Vagina (tissue), 2 donors: Measurements from ENCODE around the gene IQCM. TPM values are rescaled to one million over a fixed set of nuclear protein-coding genes. Genes with fewer than 3 reads are reported as not detected.
"Not testable (repeated sequence)": the region's sequence is repeated elsewhere in the genome, so short reads cannot be mapped to it uniquely, and the experiment has no call there.

Experiments used
- DNase-seq, 2 donors: peaks; one replicate each; pipeline ENCODE4 v3.0.0-alpha.2; 2017; ENCODE audit errors: extremely low spot score in 2 of 2
- H3K27ac ChIP-seq: fragments of 200-600 bp; sonication (generic); one replicate; pipeline ENCODE4 v1.5.1; 2019
- H3K27me3 ChIP-seq: fragments of 200-600 bp; sonication (generic); one replicate; pipeline ENCODE4 v1.5.1; 2019
- H3K36me3 ChIP-seq, 2 donors: fragments of 200-600 bp; sonication (generic); one replicate each; pipeline ENCODE4 v1.5.1; 2017 to 2019
- H3K4me1 ChIP-seq: fragments of 200-600 bp; sonication (generic); one replicate; pipeline ENCODE4 v1.5.1; 2019
- H3K4me3 ChIP-seq, 2 donors: fragments of 200-600 bp; sonication (generic); 1 replicate in 1 of 2; 2 replicates in 1 of 2; pipeline ENCODE4 v1.5.1; 2016 to 2019
- H3K9me3 ChIP-seq: fragments of 200-600 bp; sonication (generic); one replicate; pipeline ENCODE4 v1.5.1; 2019
- POLR2A ChIP-seq, 2 donors: fragments of 450-650 bp; IDR thresholded peaks; one replicate each; pipeline ENCODE4 v1.6.1; 2017; ENCODE audit warnings: antibody characterized with exemption in 2 of 2, mild to moderate bottlenecking in 2 of 2, moderate library complexity in 2 of 2
- POLR2AphosphoS5 ChIP-seq, 2 donors: sonication (generic); formaldehyde crosslinking; IDR thresholded peaks; one replicate each; pipeline ENCODE4 v1.9.0; 2017; ENCODE audit warnings: antibody characterized with exemption in 2 of 2, mild to moderate bottlenecking in 2 of 2, low read depth in 1 of 2; ENCODE audit not compliant: insufficient read depth in 1 of 2
- intact Hi-C: fragments of 100-400 bp; cut with DNase I; formaldehyde crosslinking; loops from one replicate; pipeline ENCODE4 v1.15.1; 2023
- total RNA-seq: library from RNA; depleted of rRNA; stranded (reverse); fragments of >200 nt; gene quantifications from one replicate; pipeline ENCODE4 v1.2.3, GENCODE V29; 2016
- TF ChIP-seq, protein P1 (sequence below), 3 experiments: fragments of 450-650 bp in 2 of 3; fragments of 200-600 bp in 1 of 3; sonication (generic) in 1 of 3; IDR thresholded peaks; one replicate each; pipeline ENCODE4 v1.5.1; 2017 to 2019; ENCODE audit warnings: antibody characterized with exemption in 3 of 3, mild to moderate bottlenecking in 2 of 3, moderate library complexity in 2 of 3

IQCM gene
- total RNA-seq, 1 donor from 2014 or later: not detected

DNA sequence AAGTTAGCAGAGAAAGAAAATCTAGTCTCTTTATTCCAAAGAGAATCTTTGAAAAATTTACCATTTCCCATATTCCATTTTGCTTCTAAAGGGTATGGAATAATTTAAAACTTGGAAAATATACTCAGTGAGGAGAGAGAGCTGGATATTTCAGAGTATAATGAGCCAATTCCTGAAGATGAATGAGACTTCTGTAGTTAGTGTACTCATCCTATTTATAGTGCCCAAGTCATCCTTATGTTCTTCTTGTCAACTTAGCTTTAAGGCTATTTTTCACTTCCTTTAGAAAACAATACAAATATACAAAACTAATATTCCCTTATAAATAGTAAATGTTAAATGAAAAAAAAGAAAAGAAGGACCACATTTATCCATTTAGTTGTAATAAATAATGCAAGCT is 302.6 kb downstream of the IQCM start:
- Histone ChIP-seq H3K27ac (no peak overlapping the region), H3K36me3 (no peaks in the 10 kb centered on the region), H3K9me3 (no peaks in the 10 kb centered on the region), H3K4me3 (no peak overlapping the region), H3K27me3 (no peaks in the 10 kb centered on the region), H3K4me1 (no peaks in the 10 kb centered on the region)
- intact Hi-C loops: no loop called here
- no peak for TF ChIP-seq POLR2A (IDR thresholded peaks at IDR 0.05)
- TF ChIP-seq POLR2AphosphoS5 (IDR thresholded peaks at IDR 0.05; ENCODE audit: insufficient read depth in 1 of 2, low read depth in 1 of 2): no peak
- TF ChIP-seq, protein P1, sequence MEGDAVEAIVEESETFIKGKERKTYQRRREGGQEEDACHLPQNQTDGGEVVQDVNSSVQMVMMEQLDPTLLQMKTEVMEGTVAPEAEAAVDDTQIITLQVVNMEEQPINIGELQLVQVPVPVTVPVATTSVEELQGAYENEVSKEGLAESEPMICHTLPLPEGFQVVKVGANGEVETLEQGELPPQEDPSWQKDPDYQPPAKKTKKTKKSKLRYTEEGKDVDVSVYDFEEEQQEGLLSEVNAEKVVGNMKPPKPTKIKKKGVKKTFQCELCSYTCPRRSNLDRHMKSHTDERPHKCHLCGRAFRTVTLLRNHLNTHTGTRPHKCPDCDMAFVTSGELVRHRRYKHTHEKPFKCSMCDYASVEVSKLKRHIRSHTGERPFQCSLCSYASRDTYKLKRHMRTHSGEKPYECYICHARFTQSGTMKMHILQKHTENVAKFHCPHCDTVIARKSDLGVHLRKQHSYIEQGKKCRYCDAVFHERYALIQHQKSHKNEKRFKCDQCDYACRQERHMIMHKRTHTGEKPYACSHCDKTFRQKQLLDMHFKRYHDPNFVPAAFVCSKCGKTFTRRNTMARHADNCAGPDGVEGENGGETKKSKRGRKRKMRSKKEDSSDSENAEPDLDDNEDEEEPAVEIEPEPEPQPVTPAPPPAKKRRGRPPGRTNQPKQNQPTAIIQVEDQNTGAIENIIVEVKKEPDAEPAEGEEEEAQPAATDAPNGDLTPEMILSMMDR (IDR thresholded peaks at IDR 0.05): no peak
- DNase-seq: no peak

DNA sequence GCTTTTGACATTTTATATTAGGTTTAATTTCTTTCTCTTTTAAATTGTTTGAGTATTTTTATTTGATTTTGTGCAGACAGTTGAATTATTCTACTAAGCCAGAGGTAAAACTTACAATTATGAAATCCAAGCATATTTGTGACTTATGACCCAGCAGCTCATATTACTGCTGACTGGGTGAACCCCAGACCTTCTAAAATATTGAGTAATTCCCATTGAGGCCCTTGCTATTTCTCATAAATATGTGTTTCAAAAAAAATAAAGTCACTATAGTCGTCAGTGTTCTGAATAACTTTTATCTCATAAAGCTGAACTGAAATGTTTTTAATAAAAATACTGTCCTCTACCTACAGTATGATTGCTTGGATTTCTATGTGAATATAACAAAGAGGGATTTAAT is 303.1 kb downstream of the IQCM start:
- Histone ChIP-seq H3K9me3 (no peaks in the 10 kb centered on the region), H3K4me3 (no peak overlapping the region), H3K4me1 (no peaks in the 10 kb centered on the region), H3K27ac (no peak overlapping the region), H3K27me3 (no peaks in the 10 kb centered on the region), H3K36me3 (no peaks in the 10 kb centered on the region)
- TF ChIP-seq, protein P1 (IDR thresholded peaks at IDR 0.05): no peak
- no peak for TF ChIP-seq POLR2AphosphoS5 (IDR thresholded peaks at IDR 0.05; ENCODE audit: insufficient read depth in 1 of 2, low read depth in 1 of 2)
- TF ChIP-seq POLR2A (IDR thresholded peaks at IDR 0.05): no peak
- no peak for DNase-seq
- intact Hi-C loops: no loop called here

DNA sequence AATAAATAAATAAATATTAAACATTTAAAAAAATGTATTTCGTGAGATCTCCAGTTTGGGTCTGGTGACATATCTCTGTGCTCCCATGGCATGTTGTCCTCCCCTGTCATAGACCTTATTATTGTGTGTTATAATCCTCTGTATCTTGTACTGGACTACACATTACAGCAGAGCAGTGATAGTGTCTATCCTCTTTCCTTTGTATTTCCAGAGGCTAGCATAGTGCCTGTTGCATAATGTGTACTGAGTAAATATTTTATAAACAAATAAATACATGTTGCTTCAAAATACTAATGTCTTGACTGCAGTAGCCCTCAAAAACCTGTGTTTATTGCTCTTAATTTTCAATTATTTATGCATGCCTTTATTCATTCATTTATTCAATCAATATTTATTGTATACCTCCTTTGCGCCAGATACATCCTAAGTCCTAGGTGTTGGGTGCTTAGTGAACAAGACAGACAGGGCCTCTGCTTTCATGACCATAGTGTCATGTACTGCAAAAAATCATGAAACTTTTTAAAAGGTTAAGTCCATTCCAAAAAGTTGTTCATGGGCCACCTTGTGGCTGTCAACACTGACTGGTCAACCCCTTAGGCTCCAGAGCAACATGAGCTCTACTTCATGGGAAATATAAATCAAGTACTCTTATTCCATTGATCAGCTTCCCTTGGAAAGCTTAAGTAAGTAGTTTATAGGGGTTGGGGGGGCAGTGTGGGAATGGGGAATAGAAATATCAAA is 303.9 kb downstream of the IQCM start:
- no peaks in the 10 kb centered on the region for H3K9me3 ChIP-seq
- H3K27me3 ChIP-seq: no peaks in the 10 kb centered on the region
- intact Hi-C loops: no loop called here
- no peak overlapping the region for H3K4me3 ChIP-seq
- H3K36me3 ChIP-seq: no peaks in the 10 kb centered on the region
- TF ChIP-seq, protein P1 (IDR thresholded peaks at IDR 0.05): no peak
- TF ChIP-seq POLR2AphosphoS5 (IDR thresholded peaks at IDR 0.05; ENCODE audit: insufficient read depth in 1 of 2, low read depth in 1 of 2) (no peak), POLR2A (IDR thresholded peaks at IDR 0.05) (no peak)
- DNase-seq: no peak
- H3K4me1 ChIP-seq: no peaks in the 10 kb centered on the region
- no peak overlapping the region for H3K27ac ChIP-seq

DNA sequence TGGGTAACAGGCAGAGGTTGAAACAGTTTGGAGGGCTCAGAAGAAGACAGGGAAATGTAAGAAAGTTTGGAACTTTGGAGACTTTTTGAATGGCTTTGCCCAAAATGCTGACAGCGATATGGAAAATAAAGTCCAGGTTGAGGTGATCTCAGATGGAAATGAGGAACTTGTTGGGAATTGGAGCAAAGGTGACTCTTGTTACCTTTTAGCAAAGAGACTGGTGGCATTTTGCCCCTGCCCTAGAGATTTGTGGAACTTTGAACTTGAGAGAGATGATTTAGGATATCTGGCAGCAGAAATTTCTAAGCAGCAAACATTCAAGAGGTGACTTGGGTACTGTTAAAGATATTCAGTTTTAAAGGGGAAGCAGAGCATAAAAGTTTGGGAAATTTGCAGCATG is 308.3 kb downstream of the IQCM start:
- H3K4me1 ChIP-seq, H3K27ac ChIP-seq, H3K4me3 ChIP-seq, DNase-seq, H3K36me3 ChIP-seq, intact Hi-C loops, H3K9me3 ChIP-seq, H3K27me3 ChIP-seq: not testable (repeated sequence)

DNA sequence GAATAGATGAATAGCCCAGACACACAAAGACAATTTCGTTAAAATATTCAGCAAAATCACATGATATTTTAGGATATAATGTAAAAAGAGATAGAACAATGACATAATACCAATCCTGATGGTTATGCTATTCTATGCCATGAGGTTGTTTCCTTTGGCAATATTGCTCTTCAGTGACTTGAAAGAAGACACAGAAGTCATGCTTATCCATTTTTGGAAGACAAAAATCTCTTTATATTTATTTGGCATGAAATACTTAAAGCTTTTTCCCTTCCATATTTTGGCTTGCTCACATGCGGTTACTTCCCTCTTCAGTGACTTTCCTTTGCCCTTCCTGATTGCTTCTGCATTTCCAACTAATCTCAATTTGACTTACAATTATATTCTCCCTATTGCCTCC is 314.8 kb downstream of the IQCM start:
- intact Hi-C loops: no loop called here
- Histone ChIP-seq H3K27me3 (no peaks in the 10 kb centered on the region), H3K27ac (no peak overlapping the region), H3K4me3 (no peak overlapping the region), H3K36me3 (no peaks in the 10 kb centered on the region), H3K4me1 (no peaks in the 10 kb centered on the region), H3K9me3 (no peaks in the 10 kb centered on the region)
- no peak for DNase-seq
- TF ChIP-seq POLR2AphosphoS5 (IDR thresholded peaks at IDR 0.05; ENCODE audit: insufficient read depth in 1 of 2, low read depth in 1 of 2) (no peak), POLR2A (IDR thresholded peaks at IDR 0.05) (no peak)
- TF ChIP-seq, protein P1 (IDR thresholded peaks at IDR 0.05): no peak
